ENCODE measurements around the gene E2F2. TPM values are rescaled to one million over a fixed set of nuclear protein-coding genes. Genes with fewer than 3 reads are reported as not detected.
A peak's percentile ranks its signal among the peaks of the same experiment; 100 is the strongest.
"Not testable (repeated sequence)": the region's sequence is repeated elsewhere in the genome, so short reads cannot be mapped to it uniquely, and the experiment has no call there.

E2F2 gene
- total RNA-seq, 1 donor from 2014 or later = 32.0 TPM

GRCh38 chr1:23551849-23552248, 20.8 kb upstream of the E2F2 start:
- Mint-ChIP-seq H3K4me3 (no peak overlapping the region), H3K27me3 (ENCODE audit: insufficient read depth) (peaks cover 17% of the 10 kb centered on the region), H3K4me1 (ENCODE audit: low read depth) (peaks cover 28% of the 10 kb centered on the region), H3K36me3 (ENCODE audit: low read depth) (no peaks in the 10 kb centered on the region), H3K27ac (no peak overlapping the region), H3K9me3 (no peaks in the 10 kb centered on the region)
- intact Hi-C loops (cut with micrococcal nuclease) = no loop called here
- no peak for DNase-seq (ENCODE audit: low spot score)

GRCh38 chr1:23548704-23549143, 17.7 kb upstream of the E2F2 start:
- Mint-ChIP-seq H3K27me3 (ENCODE audit: insufficient read depth) (peaks cover 9% of the 10 kb centered on the region), H3K27ac (no peak overlapping the region), H3K4me1 (ENCODE audit: low read depth) (peaks cover 6% of the 10 kb centered on the region), H3K9me3 (no peaks in the 10 kb centered on the region), H3K4me3 (no peak overlapping the region), H3K36me3 (ENCODE audit: low read depth) (no peaks in the 10 kb centered on the region)
- DNase-seq (ENCODE audit: low spot score) = no peak
- intact Hi-C loops (cut with micrococcal nuclease) = no loop called here

DNA sequence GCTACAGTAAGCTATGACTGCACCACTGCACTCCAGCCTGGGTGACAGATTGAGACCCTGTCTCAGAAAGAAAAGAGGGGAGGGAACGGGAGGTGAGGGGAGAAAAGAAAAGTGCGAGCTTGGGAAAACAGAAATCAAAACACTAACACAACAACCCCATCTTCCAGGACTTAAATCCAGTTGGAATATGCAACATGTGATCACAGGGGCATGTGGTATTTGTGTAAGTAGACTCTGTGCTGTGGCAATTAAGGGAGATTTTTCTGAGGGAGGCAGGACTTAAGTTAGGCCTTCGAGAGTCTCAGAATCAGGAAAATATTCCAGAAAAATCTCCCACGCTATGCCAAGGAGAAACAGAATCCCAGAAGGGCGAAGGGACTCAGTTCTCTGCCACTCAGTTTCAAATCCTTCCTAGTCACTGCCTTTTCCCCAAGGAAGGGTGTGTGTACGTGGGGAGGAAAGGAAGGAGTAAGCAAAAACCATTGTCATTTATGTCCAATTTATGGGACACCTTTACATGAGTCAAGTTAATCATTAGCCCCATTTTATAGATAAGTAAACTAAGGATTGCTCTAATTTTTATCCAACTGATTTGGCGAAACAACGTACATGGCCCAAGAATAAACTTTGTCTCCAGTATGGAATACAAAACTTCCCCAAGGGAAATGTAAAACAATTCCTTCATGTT, 16.0 kb upstream of the E2F2 start:
- intact Hi-C loops (cut with micrococcal nuclease) = no loop called here
- Mint-ChIP-seq H3K27me3 (ENCODE audit: insufficient read depth) (peaks cover 3% of the 10 kb centered on the region), H3K4me1 (ENCODE audit: low read depth) (peaks cover 4% of the 10 kb centered on the region), H3K9me3 (no peaks in the 10 kb centered on the region), H3K27ac (peak overlapping the region; percentile 44), H3K4me3 (no peak overlapping the region), H3K36me3 (ENCODE audit: low read depth) (no peaks in the 10 kb centered on the region)
- no peak for DNase-seq (ENCODE audit: low spot score)

DNA sequence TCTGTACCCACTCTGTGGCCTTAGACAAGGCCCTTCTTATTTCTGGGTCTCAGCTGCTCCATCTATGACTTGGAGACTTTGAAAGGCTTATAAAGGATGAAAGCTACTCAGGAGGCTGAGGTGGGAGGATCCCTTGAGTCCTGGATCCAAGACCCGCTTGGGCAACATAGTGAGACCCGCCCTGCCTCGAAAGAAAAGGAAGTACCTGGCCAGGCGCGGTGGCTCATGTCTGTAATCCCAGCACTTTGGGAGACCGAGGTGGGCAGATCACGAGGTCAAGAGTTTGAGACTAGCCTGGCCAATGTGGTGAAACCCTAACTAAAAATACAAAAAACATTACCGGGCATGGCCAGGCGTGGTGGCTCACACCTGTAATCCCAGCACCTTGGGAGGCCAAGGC, 14.8 kb upstream of the E2F2 start:
- intact Hi-C loops (cut with micrococcal nuclease) = no loop called here
- H3K27me3 Mint-ChIP-seq (ENCODE audit: insufficient read depth) = peaks cover 2% of the 10 kb centered on the region
- no peak for DNase-seq (ENCODE audit: low spot score)
- no peak overlapping the region for H3K27ac Mint-ChIP-seq
- no peaks in the 10 kb centered on the region for H3K36me3 Mint-ChIP-seq (ENCODE audit: low read depth)
- no peaks in the 10 kb centered on the region for H3K9me3 Mint-ChIP-seq
- H3K4me1 Mint-ChIP-seq (ENCODE audit: low read depth) = peaks cover 4% of the 10 kb centered on the region
- H3K4me3 Mint-ChIP-seq = no peak overlapping the region

- H3K36me3 Mint-ChIP-seq (ENCODE audit: low read depth) = no peaks in the 10 kb centered on the region
- peak; percentile 57 for DNase-seq (ENCODE audit: low spot score)
- H3K9me3 Mint-ChIP-seq = no peaks in the 10 kb centered on the region
- intact Hi-C loops (cut with micrococcal nuclease) = loop anchor here (1.0 kb wide), 2 partner anchors 10 to 93 kb away; no protein-coding TSS in a partner anchor
- peak overlapping the region; percentile 37 for H3K27ac Mint-ChIP-seq
- H3K4me1 Mint-ChIP-seq (ENCODE audit: low read depth) = peaks cover 9% of the 10 kb centered on the region
- no peak overlapping the region for H3K4me3 Mint-ChIP-seq
- no peaks in the 10 kb centered on the region for H3K27me3 Mint-ChIP-seq (ENCODE audit: insufficient read depth)
These were observed 13.7 kb upstream of the E2F2 start for GRCh38 chr1:23544444-23545389.

DNA sequence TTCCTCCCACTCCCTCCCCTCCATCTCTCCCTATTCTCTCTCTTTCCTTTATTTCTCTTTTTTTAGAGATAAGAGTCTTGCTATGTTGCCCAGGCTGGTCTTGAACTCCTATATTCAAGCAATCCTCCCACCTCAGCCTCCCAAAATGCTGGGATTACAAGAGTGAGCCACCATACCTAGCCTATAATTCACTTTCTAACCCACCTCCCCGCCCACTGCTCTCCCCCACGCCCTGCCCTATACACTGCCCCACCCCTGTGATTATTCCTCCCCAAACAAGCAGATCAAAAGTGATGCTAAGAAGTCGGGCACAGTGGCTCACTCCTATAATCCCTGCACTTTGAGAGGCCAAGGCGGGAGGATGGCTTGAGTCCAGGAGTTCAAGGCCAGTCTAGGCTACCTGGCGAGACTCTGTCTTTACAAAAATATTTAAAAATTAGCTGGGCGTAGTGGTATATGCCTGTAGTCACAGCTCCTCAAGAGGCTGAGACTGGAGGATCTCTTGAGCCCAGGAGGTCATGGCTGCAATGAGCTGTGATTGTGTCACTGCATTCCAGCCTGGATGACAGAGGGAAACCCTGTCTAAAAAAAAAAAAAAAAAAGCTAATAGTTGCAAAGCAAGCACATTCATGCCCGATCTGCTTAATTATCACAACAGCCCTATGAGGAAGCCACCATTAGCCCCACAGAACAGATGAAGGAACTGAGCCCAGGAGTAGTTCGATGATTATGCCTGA, 12.8 kb upstream of the E2F2 start:
- intact Hi-C loops (cut with micrococcal nuclease) = loop anchor here (1.0 kb wide), 2 partner anchors 10 to 93 kb away; no protein-coding TSS in a partner anchor
- no peak overlapping the region for H3K27ac Mint-ChIP-seq
- H3K9me3 Mint-ChIP-seq = no peaks in the 10 kb centered on the region
- H3K36me3 Mint-ChIP-seq (ENCODE audit: low read depth) = no peaks in the 10 kb centered on the region
- no peaks in the 10 kb centered on the region for H3K27me3 Mint-ChIP-seq (ENCODE audit: insufficient read depth)
- peaks cover 12% of the 10 kb centered on the region for H3K4me1 Mint-ChIP-seq (ENCODE audit: low read depth)
- no peak for DNase-seq (ENCODE audit: low spot score)
- H3K4me3 Mint-ChIP-seq = no peak overlapping the region

DNA sequence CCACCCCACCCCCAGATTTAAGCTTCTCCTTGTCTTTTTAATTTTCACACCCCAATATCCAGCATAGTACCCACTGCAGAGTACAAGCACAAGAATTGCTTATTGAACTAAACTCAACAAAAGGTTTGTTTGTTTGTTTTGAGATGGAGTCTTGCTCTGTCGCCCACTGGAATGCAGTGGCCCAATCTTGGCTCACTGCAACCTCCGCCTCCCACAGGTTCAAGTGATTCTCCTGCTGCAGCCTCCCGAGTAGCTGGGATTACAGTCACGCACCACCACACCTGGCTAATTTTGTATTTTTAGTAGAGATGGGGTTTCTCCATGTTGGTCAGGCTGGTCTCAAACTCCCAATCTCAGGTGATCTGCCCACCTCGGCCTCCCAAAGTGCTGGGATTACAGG, 11.9 kb upstream of the E2F2 start:
- intact Hi-C loops (cut with micrococcal nuclease); H3K27ac Mint-ChIP-seq; H3K27me3 Mint-ChIP-seq (ENCODE audit: insufficient read depth): not testable (repeated sequence)

DNA sequence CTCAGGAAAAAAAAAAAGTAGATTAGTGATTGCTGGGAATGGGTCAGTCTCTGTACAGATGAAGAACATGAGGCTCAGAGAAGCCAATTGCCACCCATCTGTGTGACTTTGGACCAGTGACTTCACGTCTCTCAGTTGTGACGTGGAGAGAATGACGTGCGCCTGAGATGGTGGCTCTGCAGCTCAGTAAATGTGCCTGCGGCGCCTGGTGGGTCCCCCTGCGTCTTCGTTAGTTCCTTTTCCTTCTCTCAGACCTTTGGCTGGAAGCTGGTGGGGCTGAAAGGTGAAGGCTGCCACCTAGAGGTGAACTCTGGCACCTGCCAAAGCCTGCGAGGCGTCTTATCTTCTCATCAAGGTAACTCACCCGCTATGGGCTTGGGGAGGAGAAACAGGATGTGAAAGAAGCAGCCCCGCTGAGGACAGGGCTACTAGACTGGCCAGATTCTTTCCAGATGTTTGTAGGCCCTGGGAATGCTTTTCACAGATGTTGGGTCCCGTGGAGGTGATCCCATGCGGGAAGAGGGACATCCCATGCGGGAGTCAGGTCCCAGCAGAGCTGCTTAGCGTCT, 8.7 kb upstream of the E2F2 start:
- Mint-ChIP-seq H3K27me3 (ENCODE audit: insufficient read depth) (no peaks in the 10 kb centered on the region), H3K27ac (peak overlapping the region; percentile 24), H3K4me3 (peak overlapping the region; percentile 31), H3K9me3 (no peaks in the 10 kb centered on the region), H3K4me1 (ENCODE audit: low read depth) (peaks cover 23% of the 10 kb centered on the region), H3K36me3 (ENCODE audit: low read depth) (no peaks in the 10 kb centered on the region)
- intact Hi-C loops (cut with micrococcal nuclease) = loop anchor here (1.0 kb wide), 4 partner anchors 8 to 135 kb away; partner anchors contain the start of genes ASAP3 and E2F2
- DNase-seq (ENCODE audit: low spot score) = peak; percentile 90

More for the DNA sequence above, 11.9 kb upstream of the E2F2 start:
- not testable (repeated sequence) for H3K9me3 Mint-ChIP-seq; DNase-seq (ENCODE audit: low spot score); H3K4me3 Mint-ChIP-seq; H3K36me3 Mint-ChIP-seq (ENCODE audit: low read depth)
- H3K4me1 Mint-ChIP-seq (ENCODE audit: low read depth) = peaks cover 12% of the 10 kb centered on the region

DNA sequence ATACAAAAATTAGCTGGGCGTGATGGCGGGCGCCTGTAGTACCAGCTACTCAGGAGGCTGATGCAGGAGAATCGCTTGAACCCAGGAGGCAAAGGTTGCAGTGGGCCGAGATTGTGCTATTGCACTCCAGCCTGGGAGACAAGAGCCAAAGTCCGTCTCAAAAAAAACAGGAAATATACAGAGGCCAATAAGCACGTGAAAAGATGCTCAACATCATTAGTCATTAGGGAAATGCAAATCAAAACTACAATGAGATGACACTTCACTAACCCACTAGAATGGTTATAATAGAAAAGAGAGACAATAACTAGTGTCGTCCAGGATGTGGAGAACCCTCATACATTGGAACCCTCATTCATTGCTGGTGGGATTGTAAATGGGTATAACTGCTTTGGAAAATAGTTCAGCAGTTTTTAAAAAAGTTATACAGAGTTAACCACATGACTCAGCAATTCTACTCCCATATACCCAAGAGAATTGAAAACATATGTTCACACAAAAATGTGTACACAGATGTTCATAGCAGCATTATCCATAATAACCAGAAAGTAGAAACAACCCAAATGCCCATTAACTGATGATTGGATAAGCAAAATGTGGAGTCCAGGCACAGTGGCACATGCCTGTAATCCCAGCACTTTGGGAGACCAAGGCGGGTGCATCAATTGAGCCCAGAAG, 6.4 kb upstream of the E2F2 start:
- no peak for DNase-seq (ENCODE audit: low spot score)
- Mint-ChIP-seq H3K4me1 (ENCODE audit: low read depth) (peaks cover 34% of the 10 kb centered on the region), H3K36me3 (ENCODE audit: low read depth) (no peaks in the 10 kb centered on the region), H3K27ac (no peak overlapping the region), H3K4me3 (no peak overlapping the region), H3K9me3 (no peaks in the 10 kb centered on the region), H3K27me3 (ENCODE audit: insufficient read depth) (no peaks in the 10 kb centered on the region)
- intact Hi-C loops (cut with micrococcal nuclease) = no loop called here

GRCh38 chr1:23533246-23534023, 2.4 kb upstream of the E2F2 start:
- peaks cover 2% of the 10 kb centered on the region for H3K36me3 Mint-ChIP-seq (ENCODE audit: low read depth)
- peak overlapping the region; percentile 59 for H3K27ac Mint-ChIP-seq
- intact Hi-C loops (cut with micrococcal nuclease) = loop anchor here (5.0 kb wide), 1 partner anchor 209 kb away; the partner anchor contains the start of gene ELOA
- no peaks in the 10 kb centered on the region for H3K9me3 Mint-ChIP-seq
- no peak for DNase-seq (ENCODE audit: low spot score)
- H3K4me3 Mint-ChIP-seq = peak overlapping the region; percentile 64
- H3K4me1 Mint-ChIP-seq (ENCODE audit: low read depth) = peaks cover 59% of the 10 kb centered on the region
- no peaks in the 10 kb centered on the region for H3K27me3 Mint-ChIP-seq (ENCODE audit: insufficient read depth)

GRCh38 chr1:23531562-23532094, 595 bp upstream of the E2F2 start:
- H3K4me3 Mint-ChIP-seq = peak overlapping the region; percentile 96
- intact Hi-C loops (cut with micrococcal nuclease) = loop anchor here (1.0 to 5.0 kb wide), 4 partner anchors 8 to 211 kb away; partner anchors contain the start of genes ELOA and HNRNPR
- no peak for DNase-seq (ENCODE audit: low spot score)
- peak overlapping the region; percentile 97 for H3K27ac Mint-ChIP-seq
- no peaks in the 10 kb centered on the region for H3K27me3 Mint-ChIP-seq (ENCODE audit: insufficient read depth)
- H3K36me3 Mint-ChIP-seq (ENCODE audit: low read depth) = peaks cover 2% of the 10 kb centered on the region
- H3K4me1 Mint-ChIP-seq (ENCODE audit: low read depth) = peaks cover 77% of the 10 kb centered on the region
- H3K9me3 Mint-ChIP-seq = no peaks in the 10 kb centered on the region

All from activated T-helper 1 cell treated with anti-CD3 and anti-CD28 coated beads, Interleukin-12 subunit alpha, Interleukin-12 subunit beta, Interleukin-2, Interleukin-4 antibody, amounts not matched to agents 30 ng/mL and 10 ng/mL and 1 ng/mL, durations not matched to agents 14 hours and 24 hours and 36 hours (primary cell).